ENCODE results near the gene IGSF9.

IGSF9 gene

DNA sequence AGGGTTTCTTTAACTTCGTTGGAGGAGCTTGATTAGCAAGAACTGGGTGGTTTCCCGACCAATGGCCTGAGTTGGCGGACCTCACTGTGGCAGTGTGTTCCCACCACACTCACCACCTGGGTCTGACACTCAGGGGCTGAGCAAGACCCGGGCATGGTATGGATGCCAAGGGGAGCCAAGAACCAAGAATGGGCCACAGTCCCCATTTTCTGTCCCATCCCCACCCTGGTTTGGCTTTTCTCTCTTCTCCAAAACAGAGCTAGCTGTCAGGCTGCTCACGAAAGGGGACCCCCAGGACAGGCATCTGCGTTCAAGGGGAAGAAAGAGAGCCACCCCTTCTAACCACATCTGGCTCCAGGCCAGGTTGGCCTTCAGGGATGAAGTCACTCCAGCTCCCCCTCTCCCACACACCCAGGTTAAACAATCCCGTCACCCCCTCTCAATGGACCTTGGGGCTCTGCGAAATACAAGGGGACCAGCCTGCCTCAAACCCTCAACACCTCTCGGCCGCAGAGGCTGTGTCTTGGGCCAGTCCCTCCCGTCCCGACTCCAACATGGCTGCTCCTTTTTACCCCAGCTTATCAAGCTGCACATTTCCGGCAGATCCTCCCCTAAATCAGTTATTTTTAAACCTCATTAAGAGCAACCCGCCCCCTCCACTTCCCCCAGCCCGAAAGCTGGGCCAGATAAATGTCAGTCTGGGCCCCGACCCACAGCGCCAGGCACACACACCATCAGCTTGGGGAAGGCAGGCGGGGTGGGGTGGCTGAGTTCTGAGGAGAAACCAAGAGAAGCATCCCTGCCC is 23.5 kb downstream of the IGSF9 start:
- peak; percentile 68 for TF ChIP-seq POLR2AphosphoS5 (IDR thresholded peaks at IDR 0.05; ENCODE audit: low read depth, low read length)
- TF ChIP-seq POLR2A (IDR thresholded peaks at IDR 0.05; ENCODE audit: low read depth, low read length) = peak; percentile 33
- TF ChIP-seq TAF1 (IDR thresholded peaks at IDR 0.05; ENCODE audit: borderline replicate concordance, low read depth, low read length) = 0 out of 2 replicates have a peak, but pooled peaks have one; percentile 10
- FAIRE-seq = no peak
- DNase-seq (ENCODE audit: insufficient read length) = no peak

DNA sequence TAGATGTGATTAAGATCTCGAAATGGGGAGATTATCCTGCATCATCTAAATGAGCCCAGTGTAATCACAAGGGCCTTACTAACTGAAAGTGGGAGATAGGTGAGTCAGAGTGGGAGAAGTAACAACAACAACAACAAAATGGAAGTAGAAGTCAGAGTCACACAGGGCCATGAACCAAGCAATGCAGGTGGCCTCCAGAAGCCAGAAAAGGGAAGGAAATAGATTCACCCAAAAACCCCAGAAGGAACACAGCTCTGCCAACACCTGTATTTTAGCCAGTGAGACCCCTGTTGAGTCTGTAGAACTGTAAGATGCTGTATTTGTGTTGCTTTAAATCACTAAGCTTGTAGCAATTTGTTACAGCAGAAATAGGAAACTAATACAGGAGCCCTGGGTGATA is 24.2 kb downstream of the IGSF9 start:
- peak; percentile 90 for FAIRE-seq
- TF ChIP-seq POLR2A (IDR thresholded peaks at IDR 0.05; ENCODE audit: low read depth, low read length) = no peak; the same call in 1 of the 2 replicates

DNA sequence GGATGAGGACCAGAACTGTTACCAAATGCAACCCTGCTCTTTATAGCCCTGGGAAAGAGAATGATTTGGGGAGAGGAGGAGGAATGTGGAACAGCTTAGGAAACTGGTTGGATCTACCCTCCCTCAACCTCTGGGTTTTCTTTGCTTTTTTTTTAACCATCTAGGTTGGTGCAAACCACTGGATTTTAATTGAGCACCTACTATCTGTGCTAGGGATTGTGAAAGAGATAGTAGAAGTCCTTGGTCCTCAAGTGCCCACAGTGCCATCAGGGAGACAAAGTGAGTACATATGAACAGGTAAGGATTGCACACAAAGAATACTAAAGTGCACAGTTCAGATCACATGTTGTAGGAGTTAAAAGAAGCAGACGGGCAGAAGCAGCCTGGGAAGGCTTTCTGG is 24.8 kb downstream of the IGSF9 start:
- FAIRE-seq (no peak), DNase-seq (ENCODE audit: insufficient read length) (no peak)

More for the DNA sequence above, 24.2 kb downstream of the IGSF9 start:
- DNase-seq (ENCODE audit: insufficient read length) = peak; percentile 52

DNA sequence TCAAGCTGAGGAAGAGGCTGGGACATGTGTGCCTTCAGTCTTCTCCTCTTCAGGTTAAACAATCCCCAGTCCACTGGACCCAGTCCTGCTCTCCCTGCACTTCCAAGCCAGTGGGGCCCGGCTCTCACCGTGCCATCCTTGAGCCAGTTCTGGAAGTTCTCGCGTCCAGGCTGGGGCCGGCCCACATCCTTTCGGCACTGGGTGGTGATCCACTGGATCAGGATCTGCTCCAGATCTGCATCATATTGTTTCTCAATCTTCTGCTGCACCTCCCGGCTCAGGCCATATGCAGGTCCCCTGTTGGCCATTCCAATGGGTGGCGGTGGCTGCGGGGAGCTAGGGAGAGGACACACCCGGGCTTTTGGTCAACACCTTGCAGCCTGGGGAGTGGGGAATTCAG is 25.2 kb downstream of the IGSF9 start:
- no peak for FAIRE-seq
- no peak for DNase-seq (ENCODE audit: insufficient read length)
- TF ChIP-seq POLR2AphosphoS5 (IDR thresholded peaks at IDR 0.05; ENCODE audit: low read depth, low read length) (no peak), TAF1 (IDR thresholded peaks at IDR 0.05; ENCODE audit: borderline replicate concordance, low read depth, low read length) (no peak), POLR2A (IDR thresholded peaks at IDR 0.05; ENCODE audit: low read depth, low read length) (no peak)

More for the DNA sequence above, 24.8 kb downstream of the IGSF9 start:
- no peak for TF ChIP-seq POLR2AphosphoS5 (IDR thresholded peaks at IDR 0.05; ENCODE audit: low read depth, low read length)
- TF ChIP-seq POLR2A (IDR thresholded peaks at IDR 0.05; ENCODE audit: low read depth, low read length) = no peak
- TF ChIP-seq TAF1 (IDR thresholded peaks at IDR 0.05; ENCODE audit: borderline replicate concordance, low read depth, low read length) = no peak

DNA sequence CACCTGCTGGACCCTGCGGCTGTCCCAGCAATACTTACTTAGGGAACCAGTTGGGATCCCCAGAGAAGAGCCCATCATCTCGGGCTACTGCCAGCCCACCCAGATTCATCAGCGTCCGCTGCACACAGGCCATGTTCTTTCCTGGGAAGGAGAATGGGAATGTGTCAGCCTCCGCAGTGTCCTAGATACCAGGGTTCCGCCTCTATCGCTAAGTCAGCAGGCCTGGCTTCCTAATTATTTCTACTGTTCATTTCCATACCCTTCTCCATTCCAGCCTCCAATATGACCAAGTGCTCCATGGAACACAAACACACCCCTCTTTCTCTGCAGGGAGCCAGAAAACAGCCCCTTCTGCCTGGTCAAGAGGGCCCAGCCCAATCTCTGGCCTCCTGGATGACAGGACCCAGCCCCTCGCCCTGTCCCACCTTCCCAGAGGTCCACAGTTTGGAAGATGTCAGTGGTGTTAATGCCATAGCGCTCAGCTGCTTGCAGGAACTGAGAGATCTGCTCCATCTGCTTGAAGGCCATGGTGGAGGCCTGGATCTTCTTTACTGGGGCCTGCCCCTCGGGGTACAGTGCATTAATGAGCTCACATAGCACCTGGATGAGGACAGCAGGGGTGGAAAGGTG is 26.1 kb downstream of the IGSF9 start:
- DNase-seq (ENCODE audit: insufficient read length) = no peak
- TF ChIP-seq POLR2A (IDR thresholded peaks at IDR 0.05; ENCODE audit: low read depth, low read length) = 0 out of 2 replicates have a peak, but pooled peaks have one; percentile 30
- no peak for TF ChIP-seq POLR2AphosphoS5 (IDR thresholded peaks at IDR 0.05; ENCODE audit: low read depth, low read length)
- no peak for FAIRE-seq

DNA sequence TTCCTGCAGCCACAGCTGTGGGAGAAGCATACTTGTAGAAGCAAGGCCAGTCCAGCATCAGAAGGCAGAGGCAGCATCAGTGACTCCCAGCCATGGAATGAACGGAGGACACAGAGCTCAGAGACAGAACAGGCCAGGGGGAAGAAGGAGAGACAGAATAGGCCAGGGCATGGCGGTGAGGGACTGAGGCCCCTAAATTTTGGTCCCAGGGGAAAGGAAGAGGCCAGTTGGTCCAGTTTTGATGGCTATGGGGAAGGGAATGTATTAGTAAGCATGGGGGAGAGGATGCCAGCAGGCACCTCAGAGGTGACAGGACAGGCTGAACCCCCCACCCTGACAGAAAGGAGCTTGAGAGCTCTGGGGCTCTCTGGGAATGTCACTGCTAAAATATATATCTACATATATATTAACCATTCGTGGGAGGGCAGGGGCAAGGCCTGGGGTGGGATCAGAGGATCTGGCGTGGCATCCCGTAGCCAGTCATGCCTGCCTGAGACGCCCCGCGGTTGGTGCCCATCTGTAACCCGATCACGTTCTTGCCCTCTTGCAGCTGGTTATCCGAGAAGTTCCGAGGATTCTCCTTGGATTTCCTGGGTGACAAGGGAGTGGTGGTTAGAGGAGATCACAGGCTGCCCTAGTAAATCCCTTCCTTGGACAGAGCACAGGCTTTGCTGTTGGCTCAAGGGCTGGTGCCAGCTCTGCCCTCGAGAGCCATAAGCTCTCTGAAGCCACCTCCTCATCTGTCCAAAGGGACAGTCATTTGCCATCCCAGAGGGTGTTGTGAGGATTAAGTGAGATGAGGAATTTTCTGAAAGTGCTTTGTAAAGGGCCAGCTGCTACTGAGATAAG is 26.8 kb downstream of the IGSF9 start:
- no peak for FAIRE-seq

DNA sequence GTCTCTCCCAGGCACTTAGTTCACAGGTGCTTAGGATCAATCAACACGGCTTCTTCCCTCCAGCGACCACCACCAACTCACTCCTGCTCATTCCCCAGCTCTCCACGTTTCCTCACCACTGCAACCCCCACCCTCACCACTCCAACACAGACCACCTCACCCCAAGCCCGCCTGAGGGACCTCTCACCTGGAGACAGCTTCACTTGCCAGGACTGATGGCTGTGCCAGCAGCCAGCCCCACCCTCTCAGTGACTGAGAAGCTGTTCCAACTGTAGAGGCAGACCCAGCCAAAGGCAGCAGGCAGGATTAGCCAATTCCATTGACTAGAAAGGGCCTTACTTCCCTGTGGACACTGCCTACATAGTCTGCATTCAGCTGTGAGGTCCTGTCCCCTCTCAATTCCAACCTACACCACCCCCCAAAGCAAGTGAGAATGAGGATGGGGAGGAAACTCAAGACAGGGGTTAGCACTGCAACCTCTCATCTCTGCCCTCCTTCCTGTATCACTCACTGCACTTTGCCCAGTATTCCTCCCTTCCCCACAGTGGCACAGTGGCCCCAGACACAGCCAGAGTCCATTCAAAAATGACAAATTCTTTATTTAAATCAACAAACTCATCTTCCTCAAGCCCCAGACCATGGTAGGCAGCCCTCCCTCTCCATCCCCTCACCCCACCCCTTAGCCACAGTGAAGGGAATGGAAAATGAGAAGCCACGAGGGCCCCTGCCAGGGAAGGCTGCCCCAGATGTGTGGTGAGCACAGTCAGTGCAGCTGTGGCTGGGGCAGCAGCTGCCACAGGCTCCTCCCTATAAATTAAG is 27.7 kb downstream of the IGSF9 start:
- FAIRE-seq (no peak), DNase-seq (ENCODE audit: insufficient read length) (no peak)
- peak; percentile 61 for TF ChIP-seq POLR2AphosphoS5 (IDR thresholded peaks at IDR 0.05; ENCODE audit: low read depth, low read length)
- no peak for TF ChIP-seq POLR2A (IDR thresholded peaks at IDR 0.05; ENCODE audit: low read depth, low read length)
- no peak for TF ChIP-seq TAF1 (IDR thresholded peaks at IDR 0.05; ENCODE audit: borderline replicate concordance, low read depth, low read length)

More for the DNA sequence above, 26.8 kb downstream of the IGSF9 start:
- TF ChIP-seq TAF1 (IDR thresholded peaks at IDR 0.05; ENCODE audit: borderline replicate concordance, low read depth, low read length) (no peak), POLR2AphosphoS5 (IDR thresholded peaks at IDR 0.05; ENCODE audit: low read depth, low read length) (peak; percentile 37; the same call in 1 of the 2 replicates)
- no peak for DNase-seq (ENCODE audit: insufficient read length)

DNA sequence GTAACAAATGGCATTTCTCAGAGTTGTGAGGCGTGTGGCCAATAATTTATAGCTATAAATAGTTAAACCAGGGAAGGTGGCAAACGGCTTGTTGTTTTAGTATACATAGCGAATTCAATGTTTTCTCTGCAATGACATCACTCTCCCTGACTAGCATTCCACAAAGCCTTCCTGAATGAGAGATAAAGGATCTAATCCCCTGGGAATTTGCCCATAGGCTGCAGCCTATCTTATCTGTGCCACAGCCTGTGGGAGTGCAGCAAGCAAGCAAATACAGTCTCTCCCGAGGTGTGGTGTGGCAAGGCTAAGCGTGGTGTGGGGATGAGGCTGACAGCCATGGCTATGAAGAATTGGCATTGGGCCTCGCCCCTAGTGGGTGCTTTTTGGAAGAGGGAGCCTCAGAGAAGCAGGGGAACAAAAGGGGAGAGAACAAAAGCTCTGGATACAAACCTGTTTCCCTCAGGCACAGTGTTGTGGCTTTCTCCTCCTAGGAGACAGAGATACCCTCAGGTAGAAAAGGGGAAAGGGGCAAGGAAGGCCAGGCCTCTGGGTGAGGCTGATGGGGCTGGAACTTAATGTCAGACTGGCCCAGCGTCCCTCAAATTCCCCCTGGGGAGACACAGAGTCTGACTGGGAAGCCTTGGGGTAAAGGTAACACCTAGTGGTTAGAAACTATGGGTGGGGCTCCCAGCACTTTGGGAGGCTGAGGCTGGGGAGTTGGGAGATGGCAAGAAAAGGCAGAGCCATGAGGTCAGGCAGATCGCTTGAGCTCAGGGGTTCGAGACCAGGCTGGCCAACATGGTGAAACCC is 29.0 kb downstream of the IGSF9 start:
- no peak for FAIRE-seq
- 0 out of 2 replicates have a peak, but pooled peaks have one; percentile 60 for TF ChIP-seq POLR2AphosphoS5 (IDR thresholded peaks at IDR 0.05; ENCODE audit: low read depth, low read length)
- TF ChIP-seq POLR2A (IDR thresholded peaks at IDR 0.05; ENCODE audit: low read depth, low read length) = peak; percentile 44; the same call in 1 of the 2 replicates
- no peak for TF ChIP-seq TAF1 (IDR thresholded peaks at IDR 0.05; ENCODE audit: borderline replicate concordance, low read depth, low read length)
- DNase-seq (ENCODE audit: insufficient read length) = no peak

DNA sequence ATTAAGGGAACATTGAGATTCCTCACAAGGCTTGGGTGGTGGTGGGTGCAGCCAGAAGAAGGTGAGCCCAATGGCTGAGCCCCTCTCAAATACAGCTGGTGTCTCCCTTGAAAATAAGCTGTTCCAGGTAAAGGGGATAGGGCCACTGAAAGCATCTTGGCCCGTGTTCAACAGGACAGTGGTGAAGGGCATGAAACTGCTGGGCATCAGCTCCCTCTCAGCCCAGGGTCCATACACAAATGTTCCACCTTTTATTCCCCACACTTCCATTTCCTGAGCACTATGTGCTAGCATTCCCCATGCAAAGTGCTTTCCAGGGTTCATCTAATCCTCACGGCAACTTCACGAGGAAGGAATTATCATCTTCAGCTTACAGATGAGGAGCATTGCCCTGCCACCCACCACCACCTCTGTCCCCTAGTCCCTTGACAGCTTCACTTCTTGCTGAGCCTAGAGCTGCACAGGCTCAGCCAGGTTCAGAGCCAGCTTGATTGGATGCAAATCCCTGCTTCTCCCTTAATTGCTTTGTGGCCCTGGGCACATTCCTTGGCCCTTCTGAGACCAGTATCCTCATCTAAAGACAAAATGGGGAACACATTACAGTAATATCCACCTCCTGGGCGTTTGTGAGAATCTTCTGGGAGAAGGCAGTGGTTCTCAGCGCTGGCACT is 29.7 kb downstream of the IGSF9 start:
- TF ChIP-seq TAF1 (IDR thresholded peaks at IDR 0.05; ENCODE audit: borderline replicate concordance, low read depth, low read length) (no peak), POLR2A (IDR thresholded peaks at IDR 0.05; ENCODE audit: low read depth, low read length) (peak; percentile 50; the same call in 1 of the 2 replicates), POLR2AphosphoS5 (IDR thresholded peaks at IDR 0.05; ENCODE audit: low read depth, low read length) (peak; percentile 48; the same call in 1 of the 2 replicates)
- DNase-seq (ENCODE audit: insufficient read length) = no peak
- no peak for FAIRE-seq

All from GM12892 (cell line).